Measurements from ENCODE around the gene THOC5.
"Not testable (repeated sequence)": the region's sequence is repeated elsewhere in the genome, so short reads cannot be mapped to it uniquely, and the experiment has no call there.

Gene THOC5

DNA sequence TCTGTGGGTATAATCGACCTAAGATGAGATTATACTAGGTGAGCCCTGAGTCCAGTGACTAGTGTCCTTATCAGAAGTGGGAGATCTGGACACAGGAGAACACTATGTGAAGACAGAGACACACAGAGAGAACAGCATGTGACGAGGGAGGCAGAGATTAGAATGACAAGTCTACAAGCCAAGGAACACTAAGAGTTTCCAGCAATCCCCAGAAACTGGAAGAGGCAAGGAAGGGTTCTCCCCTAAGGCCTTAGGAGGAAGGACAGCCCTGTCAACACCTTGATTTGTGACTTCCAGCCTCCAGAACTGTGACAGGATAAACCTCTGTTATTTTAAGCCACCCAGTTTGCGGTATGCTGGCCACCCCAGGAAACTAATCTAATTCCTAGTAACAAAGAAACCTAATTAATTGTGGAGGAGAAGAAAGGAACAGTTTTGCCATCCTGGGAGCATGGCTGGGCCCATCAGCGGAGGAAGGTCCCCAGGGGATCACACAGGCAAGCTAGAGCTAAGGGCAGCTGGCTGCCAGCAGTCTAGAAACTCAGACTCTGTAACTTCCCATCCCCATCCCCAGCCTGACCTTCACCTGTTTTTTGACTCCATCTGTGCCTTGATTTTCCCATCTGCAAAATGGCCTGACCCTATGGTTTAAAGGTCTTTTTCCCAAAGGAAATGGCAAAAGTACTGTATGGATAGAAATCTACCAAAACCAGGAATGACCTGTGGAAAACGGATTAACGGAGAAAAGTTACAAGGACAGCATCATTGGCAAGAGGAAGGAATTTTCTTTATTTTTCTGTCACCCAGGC, 10.3 kb upstream of the THOC5 start:
- DNase-seq = no peak

DNA sequence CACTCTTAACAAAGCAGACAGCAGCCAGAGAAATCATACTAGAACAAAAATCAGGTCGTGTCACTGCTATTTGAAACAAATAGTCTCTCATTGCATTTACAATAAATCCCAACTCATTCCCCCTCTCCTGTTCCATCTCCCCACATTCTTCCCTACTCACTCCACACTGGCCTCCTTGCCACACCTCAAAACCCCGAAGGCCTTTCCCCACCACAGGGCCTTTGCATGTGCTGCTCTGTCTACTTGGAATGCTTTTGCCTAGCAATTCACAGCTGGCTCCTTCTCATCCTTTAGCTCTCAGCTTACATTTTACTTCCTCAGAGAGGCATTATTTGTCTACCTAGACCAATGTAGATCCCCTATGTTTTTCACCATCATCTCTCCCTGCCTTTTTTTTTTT, 6.3 kb upstream of the THOC5 start:
- DNase-seq = no peak

DNA sequence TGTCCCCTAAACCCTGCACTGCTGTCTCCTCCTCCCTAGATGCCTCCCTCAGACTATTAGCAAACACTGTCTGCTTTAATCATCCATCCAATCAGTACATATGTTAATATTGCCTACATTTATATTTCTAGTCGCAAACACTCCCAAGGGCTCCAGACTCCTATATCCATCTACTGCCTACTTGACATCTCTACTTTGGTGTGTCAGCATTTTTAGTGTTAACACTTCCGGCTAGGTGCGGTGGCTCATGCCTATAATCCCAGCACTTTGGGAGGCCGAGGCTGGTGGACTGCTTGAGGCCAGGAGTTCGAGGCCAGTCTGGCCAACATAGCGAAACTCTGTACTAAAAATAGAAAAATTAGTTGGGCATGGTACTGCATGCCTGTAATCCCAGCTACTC, 5.5 kb upstream of the THOC5 start:
- DNase-seq = no peak

DNA sequence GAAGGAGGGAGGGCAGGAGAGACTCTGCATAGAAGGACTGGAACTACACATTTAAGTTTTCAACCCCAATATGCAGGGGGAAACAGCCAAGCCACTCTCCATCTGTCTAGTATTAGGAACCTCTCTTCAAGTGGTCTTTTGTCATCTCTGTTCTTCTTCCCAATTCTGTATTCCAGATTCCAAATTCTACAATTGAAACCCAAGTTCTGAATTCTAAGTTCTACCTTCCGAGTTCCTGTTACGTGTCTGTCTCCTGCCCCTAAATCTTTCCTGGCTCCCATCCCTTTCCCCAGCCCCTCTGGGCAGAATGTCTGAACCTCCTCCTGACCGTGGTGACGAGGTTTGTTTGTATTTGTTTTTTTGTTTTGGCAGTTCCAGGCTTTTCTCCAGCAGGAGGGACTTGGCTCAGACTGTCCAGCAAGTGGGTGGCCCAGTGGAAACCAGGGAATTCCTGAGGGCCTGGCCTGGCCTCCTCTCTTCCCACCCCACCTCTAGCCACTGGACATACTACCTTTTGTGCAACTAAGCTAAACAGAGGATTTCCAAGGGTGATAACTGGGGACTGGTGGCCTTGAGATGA, 1.6 kb upstream of the THOC5 start:
- DNase-seq = peak in 38 of 56 donors; percentile 2 to 79 (median 28)

DNA sequence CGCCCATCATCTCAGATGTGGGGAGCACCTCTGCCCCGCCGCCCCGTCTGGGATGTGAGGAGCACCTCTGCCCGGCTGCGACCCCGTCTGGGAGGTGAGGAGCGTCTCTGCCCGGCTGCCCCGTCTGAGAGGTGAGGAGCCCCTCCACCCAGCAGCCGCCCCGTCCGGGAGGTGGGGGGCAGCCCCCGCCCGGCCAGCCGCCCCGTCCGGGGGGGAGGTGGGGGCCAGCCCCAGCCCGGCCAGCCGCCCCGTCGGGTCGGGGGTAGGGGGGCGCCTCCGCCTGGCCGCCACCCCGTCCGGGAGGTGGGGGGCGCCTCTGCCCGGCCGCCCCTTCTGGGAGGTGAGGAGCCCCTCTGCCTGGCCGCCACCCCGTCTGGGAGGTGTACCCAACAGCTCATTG, 1.2 kb downstream of the THOC5 start:
- not testable (repeated sequence) for DNase-seq

DNA sequence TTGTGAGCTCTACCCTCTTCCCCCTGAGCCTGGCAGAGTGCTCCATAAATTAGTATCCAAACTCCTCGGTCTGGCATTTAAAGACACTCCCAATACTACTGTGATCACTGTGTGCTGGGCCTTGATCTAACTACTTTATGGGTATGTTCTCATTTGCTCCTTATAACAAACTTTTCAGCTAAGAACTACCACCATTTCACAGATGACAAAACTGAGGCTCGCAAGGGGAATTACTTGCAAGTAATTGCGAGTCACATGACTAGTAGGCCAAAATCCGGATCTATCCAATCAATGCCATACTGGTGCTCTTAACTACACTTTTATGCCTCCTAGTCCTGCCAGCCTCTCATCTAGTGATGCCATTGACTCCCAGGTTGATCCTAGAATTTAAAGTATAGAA, 3.6 kb downstream of the THOC5 start:
- DNase-seq = no peak

DNA sequence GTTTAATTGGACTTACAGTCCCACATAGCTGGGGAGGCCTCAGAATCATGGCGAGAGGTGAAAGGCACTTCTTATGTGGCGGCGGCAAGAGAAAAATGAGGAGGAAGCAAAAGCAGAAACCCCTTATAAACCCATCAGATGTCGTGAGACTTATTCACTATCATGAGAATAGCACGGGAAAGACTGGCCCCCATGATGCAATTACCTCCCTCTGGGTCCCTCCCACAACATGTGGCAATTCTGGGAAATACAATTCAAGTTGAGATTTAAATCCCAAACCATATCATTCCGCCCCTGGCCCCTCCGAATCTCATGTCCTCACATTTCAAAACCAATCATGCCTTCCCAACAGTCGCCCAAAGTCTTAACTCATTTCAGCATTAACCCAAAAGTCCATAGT, 8.5 kb downstream of the THOC5 start:
- DNase-seq = not testable (repeated sequence)

DNA sequence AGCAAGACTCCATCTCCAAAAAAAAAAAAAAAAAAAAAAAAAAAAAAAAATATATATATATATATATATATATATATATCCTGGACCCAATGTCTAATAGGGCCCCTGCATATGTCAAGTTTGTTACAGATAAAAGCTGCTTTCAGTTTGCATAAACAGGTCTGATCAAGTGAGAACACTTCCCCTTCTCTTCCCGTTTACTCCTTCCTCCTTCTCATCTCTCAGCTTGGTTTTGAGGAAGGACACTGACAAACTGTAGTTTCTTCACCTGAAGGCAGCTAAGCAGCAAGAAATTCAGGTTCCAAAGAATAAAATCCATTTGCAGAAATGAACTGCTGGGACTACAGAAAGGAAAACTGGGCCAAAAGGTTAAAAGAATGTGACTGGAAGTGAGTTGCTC, 11.7 kb downstream of the THOC5 start:
- DNase-seq = no peak

DNA sequence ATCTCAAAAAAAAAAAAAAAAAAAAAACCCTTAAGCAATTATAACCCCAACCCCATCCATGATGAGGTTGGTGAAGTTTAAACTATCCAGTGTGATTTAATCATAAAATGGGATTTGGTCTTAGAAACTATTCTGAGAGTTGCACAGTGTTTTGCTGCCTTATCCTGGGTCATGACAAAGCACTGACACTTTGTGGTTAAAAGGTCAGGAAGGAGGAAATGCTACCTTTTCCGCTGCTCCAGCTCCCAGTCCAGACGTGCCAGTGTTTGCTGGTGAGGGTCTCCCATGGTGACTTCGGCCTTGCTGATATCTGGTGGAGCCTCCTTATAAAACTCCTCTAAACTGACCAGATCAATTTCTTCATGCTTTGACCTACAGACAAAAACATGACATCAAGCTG, 14.5 kb downstream of the THOC5 start:
- DNase-seq = no peak

DNA sequence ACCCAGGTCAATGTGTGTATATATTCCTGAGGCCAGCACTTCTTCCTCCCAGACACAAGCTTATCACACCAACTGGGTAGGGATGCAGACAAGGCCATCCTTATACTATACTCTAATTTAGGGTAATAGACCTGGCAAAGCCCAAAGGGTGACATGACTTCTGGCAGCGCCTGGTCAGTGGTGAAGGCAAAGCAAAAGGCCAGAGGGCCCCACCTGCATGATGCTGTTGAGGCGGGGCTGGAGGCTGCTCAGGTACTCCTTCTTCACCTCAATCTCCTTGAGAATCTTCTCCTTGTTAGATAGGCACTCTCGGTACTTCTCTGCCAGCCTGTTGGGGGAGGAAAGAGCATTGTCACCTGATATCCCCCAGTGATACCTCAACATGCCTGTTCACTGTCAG, 17.1 kb downstream of the THOC5 start:
- DNase-seq = no peak

DNA sequence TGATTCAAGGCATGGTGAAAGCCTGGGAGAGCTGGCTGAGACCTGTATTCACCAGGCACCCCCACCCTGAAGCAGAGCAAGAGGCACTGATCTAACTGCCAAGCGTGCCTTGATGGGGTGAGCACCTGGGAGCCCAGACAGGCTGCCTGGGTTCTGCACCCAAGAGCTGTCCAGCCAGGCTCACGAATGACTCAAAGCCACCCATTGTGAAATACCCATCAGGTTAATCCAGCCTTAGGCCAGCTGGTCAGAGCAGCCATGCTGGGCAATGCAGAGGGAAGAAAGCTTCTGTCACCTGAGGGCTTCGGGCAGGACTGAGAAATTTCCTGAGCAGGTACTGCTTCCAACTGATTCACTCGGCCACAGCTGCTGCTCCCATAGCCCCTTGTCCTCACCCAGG, 22.1 kb downstream of the THOC5 start:
- no peak for DNase-seq

DNA sequence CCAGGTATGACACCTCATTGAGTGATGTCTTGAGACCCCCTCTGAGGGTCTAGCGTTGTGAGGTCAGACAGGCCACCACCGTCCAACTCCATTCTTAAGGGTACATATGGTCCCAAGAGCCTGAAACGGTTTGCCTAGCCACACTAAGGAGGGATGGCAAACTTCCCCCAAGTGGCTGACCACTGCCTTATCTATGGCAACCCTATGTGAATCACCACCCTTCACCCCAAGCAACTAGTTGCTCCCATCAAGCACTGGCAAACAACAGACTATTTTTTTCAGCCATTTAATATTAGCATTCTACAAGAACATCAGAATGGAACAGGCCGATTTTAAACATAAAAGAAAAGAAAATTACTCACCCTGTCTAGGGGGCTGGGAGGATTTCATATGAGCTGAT, 22.8 kb downstream of the THOC5 start:
- no peak for DNase-seq

DNA sequence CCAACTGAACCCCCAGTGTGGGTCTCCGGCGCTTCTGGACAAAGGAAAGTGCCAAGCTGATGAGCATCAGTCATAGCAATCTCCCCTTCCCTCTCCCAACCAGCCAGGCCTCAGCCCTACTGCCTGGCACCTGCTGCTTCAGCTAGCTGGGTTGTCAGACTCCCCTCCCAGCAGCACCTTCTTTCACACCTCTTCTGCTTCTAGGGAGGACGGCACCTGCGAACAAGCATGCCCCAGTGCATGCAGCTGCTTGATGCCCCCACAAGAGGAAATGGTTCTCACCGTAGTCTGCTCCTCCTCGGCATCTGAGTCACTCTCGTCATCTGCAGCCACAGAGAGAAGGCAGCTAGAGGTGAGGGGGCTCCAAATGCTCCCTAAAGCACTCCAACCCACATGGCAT, 25.4 kb downstream of the THOC5 start:
- DNase-seq = peak in 33 of 56 donors; percentile 3 to 76 (median 38)

DNA sequence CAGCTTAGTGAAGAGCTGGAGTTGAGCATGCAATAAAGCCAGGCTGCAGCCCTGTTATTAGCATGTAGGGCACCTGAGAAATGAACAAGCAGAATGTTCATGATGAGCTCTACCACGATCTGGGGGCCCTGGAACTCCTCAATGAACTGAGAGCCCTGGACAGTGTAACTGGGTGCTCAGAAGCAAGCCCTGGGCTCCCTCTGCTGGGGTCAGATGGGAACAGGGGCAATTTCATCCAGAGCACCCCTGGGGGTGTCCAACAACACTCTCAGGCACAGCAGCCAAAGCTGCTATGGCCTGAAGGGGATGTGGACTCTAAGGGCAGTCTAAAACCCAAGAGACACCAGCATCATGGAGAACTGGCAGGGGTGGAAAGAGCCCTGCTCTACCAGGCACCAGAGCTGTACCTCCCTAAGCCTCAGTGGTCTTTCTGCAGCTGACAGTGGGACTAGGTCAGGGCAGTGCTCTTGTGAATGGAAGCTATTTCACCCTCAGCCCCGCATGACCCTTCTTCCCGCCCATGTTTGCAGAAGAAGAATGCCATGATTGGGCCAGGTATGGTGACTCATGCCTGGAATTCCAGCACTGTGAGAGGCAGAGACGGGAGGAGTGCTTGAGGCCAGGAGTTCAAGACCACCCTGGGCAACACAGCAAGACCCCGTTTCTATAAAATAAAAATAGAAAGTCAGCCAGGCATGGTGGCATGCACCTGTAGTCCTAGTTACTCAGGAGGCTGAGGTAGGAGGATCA, 28.9 kb downstream of the THOC5 start:
- DNase-seq = peak in 6 of 56 donors; percentile 2 to 33 (median 12)

DNA sequence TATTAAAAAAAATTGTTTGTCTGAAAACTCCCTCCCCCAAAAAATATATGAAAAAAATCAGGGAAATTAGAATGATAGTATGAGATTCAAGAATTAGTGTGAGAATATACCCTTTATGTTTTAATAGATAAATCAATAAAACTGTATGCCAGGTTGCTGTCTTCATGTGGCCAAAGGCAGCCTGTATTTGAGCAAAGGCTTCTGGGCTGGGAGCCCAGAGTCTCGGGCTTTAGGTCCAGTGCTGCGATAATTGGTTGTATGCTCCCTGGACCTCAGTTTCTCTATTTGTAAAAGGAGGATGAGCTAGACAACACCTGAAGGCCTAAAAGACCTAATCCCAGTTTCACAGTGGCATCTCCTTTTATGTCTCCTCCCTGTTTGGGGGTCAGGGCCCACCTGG, 29.8 kb downstream of the THOC5 start:
- no peak for DNase-seq

DNA sequence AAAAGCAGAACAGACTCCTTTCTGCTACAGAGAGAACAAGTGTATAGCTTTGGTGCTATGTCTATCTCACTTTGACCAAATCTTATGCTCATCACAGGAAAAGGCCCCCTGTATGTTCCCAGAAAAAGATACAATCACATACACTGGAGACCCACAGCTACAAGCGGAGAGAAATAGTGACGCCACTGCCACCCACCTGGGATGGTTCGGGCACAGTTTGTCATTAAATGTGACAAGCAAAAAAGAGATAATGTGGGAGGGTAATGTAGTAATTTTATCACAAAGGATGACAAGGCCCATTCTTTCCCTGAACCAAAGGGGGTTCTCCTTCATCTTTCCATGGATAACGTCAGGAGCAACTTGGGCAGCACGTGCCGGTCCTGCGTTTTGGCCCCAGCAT, 32.0 kb downstream of the THOC5 start:
- peak in 15 of 56 donors; percentile 2 to 39 (median 13) for DNase-seq

DNA sequence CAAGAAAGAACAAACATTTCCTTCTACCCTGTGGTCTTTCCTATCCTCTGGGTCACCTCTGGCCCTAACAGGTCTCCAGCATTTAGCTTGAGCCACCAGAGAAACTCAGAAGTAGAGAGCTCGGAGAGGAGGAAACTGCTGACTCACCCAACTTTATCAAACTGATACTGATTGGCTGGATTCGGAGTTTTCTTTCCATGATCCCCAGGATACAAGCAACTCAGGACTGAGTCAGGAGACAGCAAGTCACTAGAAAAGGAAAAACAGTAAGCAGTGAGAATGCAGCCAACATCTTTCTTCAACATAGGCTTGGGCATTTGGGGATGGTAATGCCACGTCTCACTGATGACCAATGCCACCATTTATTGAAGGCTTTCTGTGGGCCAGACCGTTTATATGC, 32.7 kb downstream of the THOC5 start:
- no peak for DNase-seq

DNA sequence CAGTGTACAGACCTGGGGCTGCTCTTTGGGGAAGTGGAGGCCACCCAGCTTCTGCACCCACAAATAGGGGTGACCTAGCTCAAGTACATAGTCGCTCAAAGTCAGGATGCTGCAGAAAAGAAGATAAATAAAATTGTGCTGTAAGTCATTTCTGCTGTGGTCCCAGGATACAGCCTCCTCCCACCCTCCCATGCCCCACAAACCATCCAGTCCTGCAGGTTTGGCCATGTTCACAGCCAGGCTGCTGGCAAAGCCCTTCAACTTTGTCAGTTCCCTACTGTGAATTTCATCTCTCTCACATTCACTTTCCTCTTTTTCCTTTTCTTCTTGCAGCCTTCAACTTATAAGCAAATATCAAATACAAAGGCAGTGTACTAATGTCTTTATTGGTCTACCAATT, 33.6 kb downstream of the THOC5 start:
- no peak for DNase-seq

DNA sequence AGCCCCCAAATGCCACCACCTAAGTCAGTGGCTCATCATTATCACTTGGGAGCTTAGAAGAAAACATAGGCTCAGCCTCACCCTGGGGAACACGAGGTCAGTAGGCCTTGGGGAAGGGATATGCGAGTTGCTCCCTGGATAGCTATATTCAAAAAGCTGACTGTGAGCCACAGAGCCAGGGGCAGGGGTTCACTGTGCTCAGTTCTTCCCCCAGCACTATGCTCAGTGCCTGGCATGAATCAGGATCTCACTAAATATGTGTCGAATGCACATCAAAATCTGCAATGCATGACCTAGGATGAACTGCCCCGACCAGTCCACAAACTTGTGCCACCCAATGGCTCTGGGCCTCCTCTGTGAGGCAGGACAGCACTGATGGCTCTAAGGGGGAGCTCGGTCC, 35.1 kb downstream of the THOC5 start:
- no peak for DNase-seq

DNA sequence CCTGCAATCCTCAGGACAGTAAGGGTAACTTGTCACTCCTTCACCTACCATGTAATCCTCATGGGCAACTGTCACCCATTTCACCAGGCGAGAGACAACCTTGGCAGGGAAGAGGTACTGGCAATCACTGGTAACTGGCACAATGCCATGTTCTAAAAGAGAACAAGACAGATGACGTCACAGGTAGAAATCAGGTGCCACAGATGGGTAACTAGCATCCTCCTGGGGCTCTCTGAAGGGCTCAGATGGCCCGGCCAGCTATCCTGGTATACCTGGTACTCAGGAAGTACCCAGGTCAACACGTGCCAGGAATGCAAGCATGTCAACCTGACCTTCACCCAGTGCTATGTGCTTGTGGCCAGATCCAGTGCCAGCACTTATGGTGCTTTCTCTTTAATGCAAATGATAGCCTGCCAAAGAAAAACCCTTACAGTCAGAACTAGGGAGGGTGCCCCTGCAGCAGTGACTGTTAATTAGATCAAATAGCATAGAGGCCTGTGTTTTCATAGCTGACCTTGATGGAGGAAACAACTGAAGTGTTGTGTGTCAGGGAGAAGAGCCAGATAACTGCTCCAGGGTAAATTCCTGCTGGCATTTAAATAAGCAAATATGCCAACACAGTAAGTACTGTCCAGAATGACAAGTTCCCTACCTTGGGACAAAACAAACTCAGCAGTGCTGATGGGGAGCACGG, 36.2 kb downstream of the THOC5 start:
- DNase-seq = no peak

DNA sequence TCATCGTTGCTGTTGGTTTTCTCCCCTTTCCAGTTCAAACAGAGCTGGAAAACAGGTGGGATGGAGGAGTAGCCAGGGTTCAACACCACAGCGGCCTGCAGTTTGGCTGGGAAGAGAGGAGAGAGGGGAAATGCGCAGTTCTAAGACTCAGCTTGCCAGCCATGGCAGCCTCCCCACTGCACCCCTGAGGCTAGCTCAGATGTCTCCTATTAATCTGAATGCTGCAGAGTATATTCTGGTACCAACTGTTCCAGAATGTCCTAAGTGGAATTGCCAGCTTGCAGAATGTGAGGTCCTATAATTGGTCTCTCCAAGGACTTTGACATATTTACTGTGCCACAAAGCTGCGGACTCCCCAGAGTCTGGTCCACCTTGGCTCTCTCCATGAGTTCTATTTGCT, 41.5 kb downstream of the THOC5 start:
- DNase-seq = no peak

All from nucleus accumbens (tissue), 56 donors.